Thoracic aorta endothelial cell (primary cell): ENCODE data around the gene SPIC. TPM values are rescaled to one million over a fixed set of nuclear protein-coding genes. Genes with fewer than 3 reads are reported as not detected.

Experiments used
- small RNA-seq: library from RNA; depleted of rRNA; stranded (forward); fragments of <200 nt; gene quantifications from one replicate; pipeline ENCODE3, GENCODE V24; 2012
- total RNA-seq: library from RNA; depleted of rRNA; stranded (reverse); fragments of >200 nt; gene quantifications from 2 replicates; pipeline ENCODE4 v1.2.3, GENCODE V29; 2012

SPIC gene
- total RNA-seq, result not detected in 2 replicates

DNA sequence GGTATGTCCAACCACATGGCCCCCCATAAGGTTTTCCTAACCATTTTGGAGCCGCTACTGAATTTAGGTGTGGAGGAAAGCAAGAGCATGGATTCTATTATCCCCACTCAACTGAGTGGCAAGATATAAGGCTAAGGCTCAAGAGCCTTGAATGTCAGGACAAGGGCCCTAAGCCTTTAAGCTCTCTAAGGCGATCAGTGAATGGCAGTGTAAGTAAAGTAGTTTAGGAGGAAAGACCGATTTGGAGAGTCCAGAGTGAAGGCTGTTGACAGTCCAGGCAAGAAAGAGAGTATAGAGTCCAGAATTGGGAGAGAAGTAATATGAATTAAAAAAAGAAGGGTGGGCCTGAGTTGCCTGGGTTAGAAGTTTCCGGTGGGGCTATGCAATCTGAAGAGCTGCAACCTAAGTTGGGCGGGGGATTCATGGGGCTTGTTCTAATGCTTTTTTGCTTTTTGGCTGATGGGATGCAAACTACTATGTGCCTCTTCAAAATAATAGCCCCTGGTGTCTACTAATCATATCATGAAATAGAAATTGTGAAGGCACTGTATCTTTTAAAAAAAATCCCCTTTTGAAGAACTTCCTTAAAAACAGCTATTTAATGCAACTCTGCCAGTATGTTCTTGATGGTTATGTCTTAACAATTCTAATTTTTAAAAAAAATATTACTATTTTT lies at the start of gene SPIC:
SPIC (plus strand) TSS at position 626 of the 676 bp plus-strand sequence. CDS start 1,569 bp downstream, outside the sequence.

Small RNA genes lying within 50 kb of the gene (small RNA-seq; reads per million reads assigned to genes)
- gene RF00019 (not detected), gene RNA5SP367 (not detected), gene RNU5E-5P (not detected)

Other genes with a start within 250 kb of the SPIC start
- 49.3 and 50.9 TPM in 2 replicates for gene UTP20, start 195.2 kb upstream of the SPIC start, total RNA-seq
- gene ARL1, start 67.6 kb upstream of the SPIC start, total RNA-seq, result 74.5 and 83.9 TPM in 2 replicates
- not detected in 2 replicates for gene MYBPC1, start 119.6 kb downstream of the SPIC start, total RNA-seq
- 29.1 and 31.4 TPM in 2 replicates for gene CHPT1, start 222.3 kb downstream of the SPIC start, total RNA-seq